Esophagus (tissue), 2 donors: ENCODE data around the gene TMEM120B. TPM values are rescaled to one million over a fixed set of nuclear protein-coding genes. Genes with fewer than 3 reads are reported as not detected.

Experiments used
- H3K27ac ChIP-seq, 2 donors: one replicate each; pipeline ENCODE4 v1.5.1; 2013; ENCODE audit warnings: low read depth in 2 of 2, mild to moderate bottlenecking in 2 of 2, inconsistent platforms in 1 of 2, low read length in 1 of 2, moderate library complexity in 1 of 2
- H3K27me3 ChIP-seq, 2 donors: one replicate each; pipeline ENCODE4 v1.6.1; 2013; ENCODE audit warnings: low read length in 2 of 2, control low read depth in 1 of 2, mild to moderate bottlenecking in 1 of 2; ENCODE audit not compliant: insufficient read depth in 2 of 2, control insufficient read depth in 1 of 2
- H3K36me3 ChIP-seq, 2 donors: one replicate each; pipeline ENCODE4 v1.6.1; 2013; ENCODE audit warnings: low read length in 1 of 2; ENCODE audit not compliant: control insufficient read depth in 2 of 2, insufficient read depth in 2 of 2
- H3K4me1 ChIP-seq, 2 donors: one replicate each; pipeline ENCODE4 v1.6.1; 2013; ENCODE audit warnings: low read length in 1 of 2; ENCODE audit not compliant: control insufficient read depth in 2 of 2, insufficient read depth in 2 of 2
- H3K4me3 ChIP-seq, 2 donors: one replicate each; pipeline ENCODE4 v1.5.1; 2013; ENCODE audit warnings: low read length in 2 of 2, mild to moderate bottlenecking in 2 of 2, low read depth in 1 of 2, moderate library complexity in 1 of 2
- H3K9me3 ChIP-seq, 2 donors: one replicate each; pipeline ENCODE4 v1.6.1; 2013; ENCODE audit warnings: mild to moderate bottlenecking in 2 of 2, low read depth in 1 of 2, low read length in 1 of 2, moderate library complexity in 1 of 2; ENCODE audit not compliant: control insufficient read depth in 2 of 2, insufficient read depth in 1 of 2
- WGBS, 2 donors: extraction: QIAGEN DNeasy Blood & Tissue Kit; methylation state at CpG; one replicate each; pipeline ENCODE4 v1.1.7; 2013; 5-methylcytosine and 5-hydroxymethylcytosine counted together
- polyA plus RNA-seq, 2 donors: library from polyadenylated mRNA; stranded (reverse); fragments of 200-250 nt; gene quantifications; one replicate each; pipeline ENCODE4 v1.2.3, GENCODE V29; 2013
- donor health status: healthy with polysubstance abuse.
- donor health status: Bipolar disorder and iron deficiency.

Gene TMEM120B
- polyA plus RNA-seq, 2 donors, result 1.9 to 5.1 TPM

DNA sequence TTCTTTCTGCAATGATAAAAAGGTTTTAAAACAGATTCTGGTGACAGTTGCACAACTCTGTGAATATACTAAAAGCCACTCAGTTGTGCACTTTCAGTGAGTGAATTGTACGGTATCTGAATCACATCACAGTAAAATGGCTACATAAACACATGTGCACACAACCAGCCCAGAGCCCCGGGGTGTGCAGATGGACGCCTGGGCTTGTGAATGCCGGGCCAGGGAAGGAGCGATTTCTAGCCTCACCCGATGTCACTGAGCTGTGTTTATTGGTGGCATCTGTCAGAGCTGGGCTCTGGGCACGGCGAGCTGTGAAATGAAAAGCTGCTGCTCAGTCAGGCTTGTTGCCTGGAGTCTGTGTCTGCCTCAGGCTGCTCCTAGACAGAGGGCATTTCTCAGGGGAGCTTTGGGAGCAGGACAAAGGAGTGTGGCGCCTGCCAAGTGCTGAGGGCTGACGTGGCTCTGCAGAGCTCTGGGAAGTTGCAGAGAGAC, 55.0 kb downstream of the TMEM120B start:
- Histone ChIP-seq H3K9me3 (no peaks in the 10 kb centered on the region), H3K36me3 (no peaks in the 10 kb centered on the region), H3K27me3 (no peaks in the 10 kb centered on the region), H3K4me1 (peaks cover 0 to 6% of the 10 kb centered on the region in 2 donors), H3K27ac (peak overlapping the region in 1 of 2 donors; percentile 35), H3K4me3 (no peak overlapping the region)
- 45 to 47% methylated on average over 10 of the region's 10 CpGs for whole genome bisulfite sequencing, 2 donors

DNA sequence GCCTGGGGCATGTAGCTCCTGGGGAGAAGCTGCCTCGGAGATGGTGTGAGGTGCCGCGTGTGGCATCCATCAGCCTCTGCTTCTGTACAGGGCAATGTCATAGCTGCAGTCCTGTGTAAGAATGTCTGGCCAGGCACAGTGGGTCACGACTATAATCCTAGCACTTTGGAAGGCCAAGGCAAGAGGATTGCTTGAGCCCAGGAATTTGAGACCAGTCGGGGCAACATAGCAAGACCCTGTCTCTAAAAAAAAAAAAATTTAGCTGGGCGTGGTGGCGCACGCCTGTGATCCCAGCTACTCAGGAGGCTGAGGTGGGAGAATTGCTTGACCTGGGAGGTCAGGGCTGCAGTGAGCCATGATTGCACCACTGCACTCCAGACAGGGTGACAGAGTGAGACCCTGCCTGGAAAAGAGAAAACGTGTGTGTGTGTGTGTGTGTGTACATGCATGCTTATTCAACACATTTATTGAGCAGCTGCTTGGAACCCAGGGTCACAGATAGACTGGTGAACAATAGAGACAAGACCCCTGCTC, 56.8 kb downstream of the TMEM120B start:
- no peaks in the 10 kb centered on the region for H3K9me3 ChIP-seq
- H3K4me3 ChIP-seq, result no peak overlapping the region
- 93 to 94% methylated on average over 9 of the region's 9 CpGs for WGBS, 2 donors
- H3K4me1 ChIP-seq, result peaks cover 0 to 6% of the 10 kb centered on the region in 2 donors
- no peak overlapping the region for H3K27ac ChIP-seq
- no peaks in the 10 kb centered on the region for H3K36me3 ChIP-seq
- H3K27me3 ChIP-seq, result no peaks in the 10 kb centered on the region

DNA sequence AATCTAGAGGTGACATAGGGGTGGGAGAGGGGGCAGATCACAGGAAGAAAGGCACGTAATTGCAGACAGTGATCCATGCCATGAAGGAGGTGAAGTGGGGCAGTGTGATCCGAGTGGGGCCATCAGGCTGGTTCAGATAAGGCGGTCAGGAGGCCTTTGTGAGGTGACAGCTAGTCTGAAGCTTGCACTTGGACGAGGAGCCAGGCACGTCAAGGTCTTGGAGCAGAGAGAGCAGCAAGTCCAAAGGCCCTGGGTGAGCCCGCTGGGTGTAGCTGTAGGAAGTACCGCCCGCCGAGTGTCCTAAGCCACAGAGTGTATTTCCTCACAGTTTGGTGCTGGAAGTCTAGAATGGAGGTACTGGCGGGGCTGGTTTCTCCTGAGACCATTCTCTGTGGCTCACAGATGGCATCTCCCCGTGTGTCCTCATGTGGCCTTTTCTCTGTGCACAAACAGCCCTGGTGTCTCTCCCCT, 57.3 kb downstream of the TMEM120B start:
- Histone ChIP-seq H3K27ac (no peak overlapping the region), H3K9me3 (no peaks in the 10 kb centered on the region), H3K36me3 (no peaks in the 10 kb centered on the region), H3K4me1 (peaks cover 0 to 6% of the 10 kb centered on the region in 2 donors), H3K27me3 (no peaks in the 10 kb centered on the region), H3K4me3 (no peak overlapping the region)
- 75 to 89% methylated on average over 11 of the region's 11 CpGs for WGBS, 2 donors

DNA sequence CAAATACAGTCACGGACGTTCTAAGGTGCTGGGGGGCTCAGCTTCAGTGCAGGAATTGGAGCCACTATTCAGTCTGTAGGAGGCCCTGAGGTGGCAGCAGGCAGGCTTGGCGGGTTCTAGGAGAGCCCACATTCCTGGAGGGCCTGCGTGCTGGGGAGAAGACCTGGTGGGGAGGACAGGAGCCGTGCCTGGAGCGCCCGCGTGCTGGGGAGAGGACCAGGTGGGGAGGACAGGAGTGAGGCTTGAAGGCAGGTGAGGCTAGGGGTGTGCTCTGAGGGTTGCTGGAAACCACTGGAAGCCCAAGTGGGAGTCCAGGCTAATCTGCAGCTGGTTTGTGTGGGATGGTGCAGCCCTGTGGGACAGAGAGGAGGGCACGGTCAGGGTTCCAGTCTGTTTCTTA, 57.8 kb downstream of the TMEM120B start:
- no peak overlapping the region for H3K4me3 ChIP-seq
- H3K27me3 ChIP-seq, result no peaks in the 10 kb centered on the region
- no peaks in the 10 kb centered on the region for H3K36me3 ChIP-seq
- H3K4me1 ChIP-seq, result peaks cover 0 to 6% of the 10 kb centered on the region in 2 donors
- H3K9me3 ChIP-seq, result no peaks in the 10 kb centered on the region
- 84 to 94% methylated on average over 9 of the region's 9 CpGs for WGBS, 2 donors
- H3K27ac ChIP-seq, result no peak overlapping the region

DNA sequence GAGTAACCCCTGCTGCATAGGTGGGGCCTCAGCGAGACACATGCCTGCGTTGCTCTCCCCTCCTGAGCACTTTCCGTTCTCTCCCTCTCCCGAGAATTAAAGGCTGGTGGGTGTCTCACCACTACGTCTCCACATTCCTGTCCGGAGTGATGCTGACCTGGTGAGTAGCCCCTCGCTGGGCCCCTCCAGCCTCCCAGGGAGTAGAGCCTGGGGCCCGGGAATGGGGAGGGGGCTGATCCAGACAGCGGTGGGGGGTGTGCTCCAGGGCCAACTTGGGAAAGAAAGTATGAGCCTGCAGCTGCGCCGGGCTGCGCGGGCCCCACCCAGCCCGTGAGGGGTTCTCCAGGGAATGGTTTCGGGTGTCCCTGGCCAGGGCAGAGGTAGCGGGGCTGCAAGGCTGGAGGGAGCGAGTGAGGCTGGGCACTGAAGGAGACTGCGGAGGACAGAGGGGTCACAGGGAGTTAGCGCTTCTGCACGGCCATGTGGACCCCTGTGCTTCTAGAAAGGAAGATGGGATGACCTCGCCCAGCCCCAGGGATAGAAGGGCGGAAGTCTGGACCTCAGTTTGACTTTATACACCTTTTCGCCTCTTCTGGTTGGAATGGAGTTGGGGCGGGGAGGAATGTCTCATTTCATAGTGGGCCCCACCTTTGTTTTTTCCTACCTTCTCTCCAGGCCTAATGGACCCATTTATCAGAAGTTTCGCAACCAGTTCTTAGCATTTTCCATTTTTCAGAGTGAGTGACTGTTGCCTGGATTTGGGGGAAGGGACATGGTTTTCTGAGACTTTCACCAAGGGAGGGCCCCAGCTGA, 58.5 kb downstream of the TMEM120B start:
- Histone ChIP-seq H3K4me3 (no peak overlapping the region), H3K27ac (no peak overlapping the region), H3K4me1 (peaks cover 0 to 6% of the 10 kb centered on the region in 2 donors), H3K36me3 (no peaks in the 10 kb centered on the region), H3K27me3 (no peaks in the 10 kb centered on the region), H3K9me3 (no peaks in the 10 kb centered on the region)
- 88 to 90% methylated on average over 25 of the region's 25 CpGs for WGBS, 2 donors

DNA sequence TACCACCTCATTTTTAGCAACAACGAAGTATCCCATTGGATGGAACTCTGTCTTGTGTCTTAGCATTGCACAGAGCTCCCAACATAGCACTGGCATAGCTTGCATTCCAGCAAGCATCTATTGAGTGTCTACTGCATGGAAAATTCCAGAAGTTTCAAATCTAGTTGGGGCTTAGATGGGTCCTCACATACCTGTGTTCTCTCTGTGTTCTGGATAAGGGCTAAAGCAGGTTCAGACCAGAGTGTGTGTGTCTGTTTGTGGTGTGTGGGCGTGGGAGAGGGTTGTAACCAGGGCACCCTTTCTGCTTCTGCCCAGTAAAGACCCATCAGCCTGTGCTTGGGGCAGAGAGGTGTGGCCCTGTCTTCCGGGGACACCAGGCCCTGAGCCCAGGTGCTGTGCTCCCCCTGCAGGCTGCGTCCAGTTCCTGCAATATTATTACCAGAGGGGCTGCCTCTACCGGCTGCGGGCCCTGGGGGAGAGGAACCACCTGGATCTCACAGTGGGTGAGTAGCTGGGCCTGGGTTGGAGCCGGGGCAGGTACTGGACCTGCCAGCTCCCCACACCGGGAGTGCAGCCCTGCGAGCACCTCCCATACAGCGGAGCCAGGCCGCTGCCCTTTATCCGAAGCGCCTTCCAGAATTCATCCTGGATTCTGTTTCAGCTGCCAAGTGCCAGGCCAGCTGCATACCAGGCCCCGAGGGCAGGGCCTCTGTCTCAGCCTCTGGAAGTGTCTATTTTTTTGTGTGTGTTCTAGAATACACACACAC, 60.6 kb downstream of the TMEM120B start:
- no peak overlapping the region for H3K4me3 ChIP-seq
- no peaks in the 10 kb centered on the region for H3K27me3 ChIP-seq
- 29 to 38% methylated on average over 14 of the region's 14 CpGs for WGBS, 2 donors
- no peaks in the 10 kb centered on the region for H3K9me3 ChIP-seq
- peaks cover 0 to 3% of the 10 kb centered on the region in 2 donors for H3K4me1 ChIP-seq
- peak overlapping the region in 1 of 2 donors; percentile 52 for H3K27ac ChIP-seq
- no peaks in the 10 kb centered on the region for H3K36me3 ChIP-seq

DNA sequence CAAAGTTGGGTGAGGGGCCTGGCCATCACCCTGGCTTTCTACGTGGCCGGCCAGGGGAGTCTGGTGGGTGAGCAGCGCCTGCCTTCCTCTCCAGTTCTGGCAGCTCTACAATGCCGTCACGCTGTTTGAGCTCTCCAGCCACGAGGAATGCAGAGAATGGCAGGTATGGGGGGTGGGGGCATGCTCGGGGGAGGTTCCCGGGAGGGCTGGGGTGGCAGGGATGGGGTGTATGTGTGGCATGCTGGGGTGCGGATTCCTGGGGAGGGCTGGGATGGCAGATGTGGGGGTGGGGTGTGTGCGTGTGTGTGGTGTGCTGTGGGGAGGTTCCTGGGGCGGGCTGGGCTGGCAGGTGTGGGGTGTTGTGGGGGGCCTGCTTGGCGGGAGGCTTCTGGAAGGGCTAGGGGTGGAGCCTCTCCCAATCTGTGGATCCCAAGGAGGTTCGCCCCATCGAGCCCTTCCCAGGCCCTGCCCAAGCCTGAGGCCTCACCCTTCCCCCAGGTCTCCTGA, 62.5 kb downstream of the TMEM120B start:
- no peaks in the 10 kb centered on the region for H3K27me3 ChIP-seq
- H3K36me3 ChIP-seq, result peaks cover 0 to 2% of the 10 kb centered on the region in 2 donors
- no peaks in the 10 kb centered on the region for H3K9me3 ChIP-seq
- H3K27ac ChIP-seq, result no peak overlapping the region
- no peak overlapping the region for H3K4me3 ChIP-seq
- no peaks in the 10 kb centered on the region for H3K4me1 ChIP-seq
- 71 to 80% methylated on average over 11 to 14 of the region's 14 CpGs for WGBS, 2 donors

DNA sequence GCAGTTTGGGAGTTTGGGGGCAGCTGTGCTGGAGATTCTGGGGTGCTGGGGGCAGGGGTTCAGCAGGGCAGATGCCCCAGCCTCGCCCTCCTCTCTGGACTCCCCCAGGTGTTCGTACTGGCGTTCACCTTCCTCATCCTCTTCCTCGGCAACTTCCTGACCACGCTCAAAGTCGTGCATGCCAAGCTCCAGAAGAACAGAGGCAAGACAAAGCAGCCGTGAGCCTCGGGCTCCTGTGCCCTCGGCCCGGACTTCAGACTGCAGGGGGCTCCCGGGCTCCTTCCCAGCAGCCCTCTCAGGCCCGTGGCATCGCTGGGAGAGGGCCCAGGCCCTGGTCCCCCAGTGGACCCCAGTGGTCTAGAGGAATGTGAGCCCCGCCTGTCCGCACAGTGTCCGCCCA, 62.9 kb downstream of the TMEM120B start:
- Histone ChIP-seq H3K9me3 (no peaks in the 10 kb centered on the region), H3K4me1 (no peaks in the 10 kb centered on the region), H3K4me3 (no peak overlapping the region), H3K27ac (no peak overlapping the region), H3K36me3 (peaks cover 0 to 2% of the 10 kb centered on the region in 2 donors), H3K27me3 (no peaks in the 10 kb centered on the region)
- WGBS, 2 donors, result 78 to 81% methylated on average over 16 of the region's 16 CpGs
